Loucy (cell line): ENCODE results near the gene LAPTM5.

Source experiments
- H2AFZ ChIP-seq: fragments of 200-600 bp; sonication (generic); 2 replicates; pipeline ENCODE4 v1.6.0; 2016; ENCODE audit warnings: antibody characterized with exemption, mild to moderate bottlenecking, low read length, moderate library complexity
- H3F3A ChIP-seq: fragments of 200-600 bp; 2 replicates; pipeline ENCODE4 v1.6.0; 2016; ENCODE audit warnings: antibody characterized with exemption, low read depth, mild to moderate bottlenecking
- H3K27me3 ChIP-seq: fragments of 200-600 bp; sonication (generic); 2 replicates; pipeline ENCODE4 v1.6.1; 2014; ENCODE audit warnings: low read length, mild to moderate bottlenecking; ENCODE audit not compliant: insufficient read depth, poor library complexity, severe bottlenecking
- H3K36me3 ChIP-seq: fragments of 200-600 bp; sonication (generic); 2 replicates; pipeline ENCODE4 v1.6.1; 2016; ENCODE audit warnings: low read length; ENCODE audit not compliant: insufficient read depth
- H3K4me1 ChIP-seq: fragments of 200-600 bp; sonication (generic); 2 replicates; pipeline ENCODE4 v1.5.1; 2014; ENCODE audit warnings: low read length, mild to moderate bottlenecking; ENCODE audit not compliant: insufficient read depth, poor library complexity, severe bottlenecking
- H3K4me2 ChIP-seq: fragments of 200-600 bp; sonication (generic); 2 replicates; pipeline ENCODE4 v1.6.0; 2014; ENCODE audit warnings: antibody characterized with exemption, low read length, low read depth, mild to moderate bottlenecking; ENCODE audit not compliant: poor library complexity, severe bottlenecking
- H3K4me3 ChIP-seq: fragments of 200-600 bp; sonication (generic); 2 replicates; pipeline ENCODE4 v1.5.1; 2014; ENCODE audit warnings: low read length, mild to moderate bottlenecking, mixed read lengths; ENCODE audit not compliant: poor library complexity, severe bottlenecking
- H3K79me2 ChIP-seq: fragments of 200-600 bp; sonication (generic); 2 replicates; pipeline ENCODE4 v1.6.1; 2014; ENCODE audit warnings: low read length; ENCODE audit not compliant: insufficient read depth
- H3K9ac ChIP-seq: fragments of 200-600 bp; sonication (generic); 2 replicates; pipeline ENCODE4 v1.6.0; 2014; ENCODE audit warnings: mild to moderate bottlenecking, low read depth, low read length, moderate library complexity; ENCODE audit not compliant: poor library complexity, severe bottlenecking
- H3K9me2 ChIP-seq: fragments of 200-600 bp; sonication (generic); replicated peaks from 2 replicates; pipeline ENCODE4 v1.6.1; 2016; ENCODE audit warnings: low read depth, low read length, mixed read lengths
- H3K9me3 ChIP-seq: fragments of 200-600 bp; sonication (generic); 2 replicates; pipeline ENCODE4 v1.6.1; 2014; ENCODE audit warnings: mild to moderate bottlenecking, antibody characterized with exemption, low read length, low read depth; ENCODE audit not compliant: insufficient read depth
- H4K20me1 ChIP-seq: fragments of 200-600 bp; sonication (generic); 2 replicates; pipeline ENCODE4 v1.6.0; 2014; ENCODE audit warnings: antibody characterized with exemption, low read length, mild to moderate bottlenecking; ENCODE audit not compliant: insufficient read depth, poor library complexity, severe bottlenecking
- CTCF ChIP-seq: fragments of 200-600 bp; sonication (generic); conservative IDR thresholded peaks from 2 replicates; pipeline ENCODE4 v1.5.1; 2014; ENCODE audit warnings: mild to moderate bottlenecking, antibody characterized with exemption, low read length
- EZH2phosphoT487 ChIP-seq: fragments of 200-600 bp; IDR thresholded peaks from 2 replicates; pipeline ENCODE4 v1.6.1; 2018; ENCODE audit warnings: antibody characterized with exemption, mild to moderate bottlenecking, moderate library complexity, borderline replicate concordance

The LAPTM5 gene

GRCh38 chr1:30761381-30762151 lies 4.0 kb upstream of the LAPTM5 start:
- peak overlapping the region; percentile 23 for H3K4me2 ChIP-seq
- H3F3A ChIP-seq: no peaks in the 10 kb centered on the region
- H3K9me2 ChIP-seq: no peaks in the 10 kb centered on the region
- peak overlapping the region; percentile 2 for H3K4me3 ChIP-seq
- no peaks in the 10 kb centered on the region for H4K20me1 ChIP-seq
- H3K27me3 ChIP-seq: peaks cover 3% of the 10 kb centered on the region
- H3K36me3 ChIP-seq: no peaks in the 10 kb centered on the region
- H3K9ac ChIP-seq: peak overlapping the region; percentile 45
- no peaks in the 10 kb centered on the region for H3K9me3 ChIP-seq
- no peak for TF ChIP-seq EZH2phosphoT487
- no peak for TF ChIP-seq CTCF
- H3K4me1 ChIP-seq: peaks cover 55% of the 10 kb centered on the region
- peaks cover 15% of the 10 kb centered on the region for H3K79me2 ChIP-seq
- H2AFZ ChIP-seq: peak overlapping the region; percentile 24

- peaks cover 3% of the 10 kb centered on the region for H3K27me3 ChIP-seq
- no peaks in the 10 kb centered on the region for H3K9me2 ChIP-seq
- peak overlapping the region; percentile 23 for H3K4me2 ChIP-seq
- H3K36me3 ChIP-seq: no peaks in the 10 kb centered on the region
- H3K79me2 ChIP-seq: peaks cover 23% of the 10 kb centered on the region
- H3K9me3 ChIP-seq: no peaks in the 10 kb centered on the region
- peak overlapping the region; percentile 45 for H3K9ac ChIP-seq
- peaks cover 61% of the 10 kb centered on the region for H3K4me1 ChIP-seq
- peak overlapping the region; percentile 24 for H2AFZ ChIP-seq
- H4K20me1 ChIP-seq: peaks cover 6% of the 10 kb centered on the region
- H3K4me3 ChIP-seq: peak overlapping the region; percentile 2
- TF ChIP-seq CTCF (no peak), EZH2phosphoT487 (no peak)
- no peaks in the 10 kb centered on the region for H3F3A ChIP-seq
These were observed 3.2 kb upstream of the LAPTM5 start for GRCh38 chr1:30760596-30761324.

GRCh38 chr1:30759718-30760281 lies 2.2 kb upstream of the LAPTM5 start:
- Histone ChIP-seq H3K27me3 (peaks cover 3% of the 10 kb centered on the region), H3K36me3 (no peaks in the 10 kb centered on the region), H3K9ac (peak overlapping the region; percentile 45), H3K79me2 (peaks cover 32% of the 10 kb centered on the region), H2AFZ (no peak overlapping the region), H3F3A (no peaks in the 10 kb centered on the region), H4K20me1 (peaks cover 16% of the 10 kb centered on the region), H3K4me3 (no peak overlapping the region), H3K4me2 (no peak overlapping the region), H3K9me2 (no peaks in the 10 kb centered on the region), H3K9me3 (no peaks in the 10 kb centered on the region), H3K4me1 (peaks cover 71% of the 10 kb centered on the region)
- no peak for TF ChIP-seq CTCF
- no peak for TF ChIP-seq EZH2phosphoT487
